Activated naive CD8-positive, alpha-beta T cell treated with anti-CD3 and anti-CD28 coated beads, Interleukin-2, amount 50 U/mL, for 16 hours (primary cell): ENCODE measurements around the gene SLC13A2.
A peak's percentile ranks its signal among the peaks of the same experiment; 100 is the strongest.

Experiments used
- DNase-seq: peaks from one replicate; pipeline ENCODE4 v3.0.0-alpha.2; 2020; ENCODE audit warnings: low read depth, low spot score

Gene SLC13A2

GRCh38 chr17:28491860-28492259 is 18.4 kb downstream of the SLC13A2 start:
- no peak for DNase-seq

GRCh38 chr17:28492352-28493310 is 19.2 kb downstream of the SLC13A2 start:
- no peak for DNase-seq

GRCh38 chr17:28493460-28493859 is 20.0 kb downstream of the SLC13A2 start:
- DNase-seq: no peak

GRCh38 chr17:28494445-28495188 is 21.2 kb downstream of the SLC13A2 start:
- peak; percentile 60 for DNase-seq

GRCh38 chr17:28495635-28496034 is 22.2 kb downstream of the SLC13A2 start:
- no peak for DNase-seq

GRCh38 chr17:28497931-28498330 is 24.5 kb downstream of the SLC13A2 start:
- DNase-seq: no peak

GRCh38 chr17:28498652-28499363 is 25.4 kb downstream of the SLC13A2 start:
- no peak for DNase-seq

- DNase-seq: no peak
These were observed 25.9 kb downstream of the SLC13A2 start for GRCh38 chr17:28499364-28499664.

- DNase-seq: no peak
These were observed 26.4 kb downstream of the SLC13A2 start for GRCh38 chr17:28499684-28500357.

- DNase-seq: no peak
These were observed 27.4 kb downstream of the SLC13A2 start for GRCh38 chr17:28500712-28501379.

GRCh38 chr17:28501421-28502284 is 28.2 kb downstream of the SLC13A2 start:
- DNase-seq: no peak

GRCh38 chr17:28503420-28503819 is 30.0 kb downstream of the SLC13A2 start:
- no peak for DNase-seq

GRCh38 chr17:28505986-28506665 is 32.7 kb downstream of the SLC13A2 start, which contains the start of gene FOXN1:
FOXN1 (plus strand) TSS chr17:28506348; CDS start chr17:28523970, 17,622 bp downstream.
- DNase-seq: no peak

- no peak for DNase-seq
These were observed 33.5 kb downstream of the SLC13A2 start for GRCh38 chr17:28506763-28507487.

- no peak for DNase-seq
These were observed 34.2 kb downstream of the SLC13A2 start for GRCh38 chr17:28507567-28508203.

GRCh38 chr17:28508211-28508724 is 34.8 kb downstream of the SLC13A2 start:
- DNase-seq: no peak

- no peak for DNase-seq
These were observed 36.3 kb downstream of the SLC13A2 start for GRCh38 chr17:28509789-28510188.

GRCh38 chr17:28511858-28512461 is 38.5 kb downstream of the SLC13A2 start:
- no peak for DNase-seq
